ENCODE measurements around the gene KRT8. TPM values are rescaled to one million over a fixed set of nuclear protein-coding genes. Genes with fewer than 3 reads are reported as not detected.

KRT8 gene
- total and polyA plus RNA-seq, 10 of the 15 experiments (the other 5 are each of a cell fraction or from before 2014, with no cell fraction given), result 0.11 to 5.6 (median 0.37) TPM; not detected in 1

DNA sequence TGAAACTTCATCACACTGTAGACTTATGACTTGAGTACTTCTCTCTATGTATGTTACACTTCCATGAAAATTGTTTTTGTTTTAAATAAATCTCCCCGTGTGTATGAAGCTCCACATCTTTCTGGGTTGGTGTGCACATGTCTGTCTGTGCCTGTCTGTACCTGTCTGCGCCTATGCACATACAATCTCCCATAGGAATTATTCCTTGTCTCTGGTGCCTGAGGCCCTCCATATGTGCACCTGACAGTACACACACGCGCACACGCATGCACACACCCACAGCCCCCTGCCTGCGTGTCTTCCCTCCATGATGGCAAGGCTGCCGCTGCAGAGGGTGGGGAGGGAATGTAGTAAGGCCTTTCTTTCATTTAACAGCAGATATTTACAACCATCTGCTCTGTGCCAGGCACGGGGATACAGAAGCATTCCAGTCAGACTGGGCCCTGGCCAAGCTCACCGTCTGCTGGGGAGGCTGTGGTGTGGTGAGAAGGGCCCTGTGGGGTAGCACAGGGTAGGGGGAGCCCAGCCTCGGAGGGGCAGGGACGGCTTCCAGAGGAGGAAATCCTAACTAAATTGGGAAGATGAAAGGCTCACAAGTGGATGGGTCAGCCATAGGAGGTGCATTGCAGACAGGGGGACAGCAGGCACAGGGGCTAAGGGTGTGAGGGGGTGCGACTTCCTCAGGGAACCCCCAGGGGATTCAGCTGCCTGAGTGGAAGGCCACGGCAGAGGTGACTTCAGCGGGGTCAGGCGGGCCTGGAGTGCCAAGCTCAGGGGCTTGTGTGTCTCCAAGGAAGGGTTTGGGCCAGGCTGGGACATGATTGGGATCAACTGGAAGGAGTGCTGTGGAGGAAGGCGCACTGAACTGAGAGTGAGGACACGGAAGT, 26.1 kb downstream of the KRT8 start:
- DNase-seq (ENCODE audit: low read depth, low spot score), result no peak
- RAD21 ChIA-PET (ENCODE audit: unreplicated experiment), result interaction anchor here (0.7 to 1.2 kb wide), 4 partner anchors 9 to 506 kb away, joined by 3 to 4 read pairs (median 3); no protein-coding TSS in a partner anchor
- ATAC-seq, result no peak
- H3K9me3 ChIP-seq (replicated peaks; ENCODE audit: control insufficient read depth, insufficient read depth, low read length), result no peaks in the 10 kb centered on the region
- H3K27ac ChIP-seq (ENCODE audit: control insufficient read depth, insufficient read depth), result no peak overlapping the region
- no peaks in the 10 kb centered on the region for H3K4me1 ChIP-seq (ENCODE audit: control insufficient read depth, insufficient read depth, low read length)
- POLR2A ChIA-PET, result no interaction called here
- BruUV-seq (replicated peaks), result no TSS peak
- WGBS (ENCODE audit: insufficient coverage, insufficient replicate concordance, low lambda C conversion rate, missing lambda C conversion rate), result 39% methylated on average over 17 of the region's 17 CpGs
- in situ Hi-C loops (cut with MboI) (loop anchor here (5.0 kb wide), 1 partner anchor 496 kb away; no protein-coding TSS in a partner anchor), intact Hi-C loops (cut with micrococcal nuclease; ENCODE audit: unreplicated experiment) (loop anchor here (1.0 to 5.0 kb wide), 2 partner anchors 295 to 721 kb away; no protein-coding TSS in a partner anchor)
- no peaks in the 10 kb centered on the region for H4K20me1 ChIP-seq (ENCODE audit: control insufficient read depth, insufficient read depth)
- CTCF ChIA-PET, result interaction anchor here (0.6 to 14.7 kb wide), 23 partner anchors 62 to 853 kb away, joined by 3 to 418 read pairs (median 4); no protein-coding TSS in a partner anchor
- no peaks in the 10 kb centered on the region for H3K36me3 ChIP-seq (ENCODE audit: control insufficient read depth in 2 of 2, insufficient read depth in 2 of 2, low read length in 1 of 2)
- H3K4me2 ChIP-seq (ENCODE audit: control insufficient read depth, insufficient read depth), result no peak overlapping the region
- H3K79me2 ChIP-seq (ENCODE audit: control insufficient read depth, insufficient read depth, low read length), result no peaks in the 10 kb centered on the region
- no peak overlapping the region for H3K9ac ChIP-seq (ENCODE audit: control insufficient read depth, insufficient read depth, low read length)
- TF ChIP-seq CBFB (IDR thresholded peaks at IDR 0.05; ENCODE audit: low read depth) (no peak), POU2F2 (IDR thresholded peaks at IDR 0.05; ENCODE audit: borderline replicate concordance, low read depth, low read length) (no peak), TCF12 (IDR thresholded peaks at IDR 0.05; ENCODE audit: low read depth, low read length) (no peak), RAD21 (IDR thresholded peaks at IDR 0.05; ENCODE audit: insufficient read depth, low read depth, low read length) (no peak), RCOR1 (conservative IDR thresholded peaks at IDR 0.05; ENCODE audit: low read depth, low read length) (no peak), ZNF622 (IDR thresholded peaks at IDR 0.05) (no peak), SRF (IDR thresholded peaks at IDR 0.05; ENCODE audit: low read depth in 2 of 2, low read length in 2 of 2) (no peak), SREBF1 (IDR thresholded peaks at IDR 0.05; ENCODE audit: low read length) (no peak), ZSCAN29 (IDR thresholded peaks at IDR 0.05) (no peak), CHD2 (IDR thresholded peaks at IDR 0.05; ENCODE audit: borderline replicate concordance, low read depth, low read length) (no peak), ZBED1 (IDR thresholded peaks at IDR 0.05; ENCODE audit: borderline replicate concordance) (no peak), ZNF384 (IDR thresholded peaks at IDR 0.05; ENCODE audit: borderline replicate concordance, low read depth, low read length) (no peak)
- TF ChIP-seq, protein P1, sequence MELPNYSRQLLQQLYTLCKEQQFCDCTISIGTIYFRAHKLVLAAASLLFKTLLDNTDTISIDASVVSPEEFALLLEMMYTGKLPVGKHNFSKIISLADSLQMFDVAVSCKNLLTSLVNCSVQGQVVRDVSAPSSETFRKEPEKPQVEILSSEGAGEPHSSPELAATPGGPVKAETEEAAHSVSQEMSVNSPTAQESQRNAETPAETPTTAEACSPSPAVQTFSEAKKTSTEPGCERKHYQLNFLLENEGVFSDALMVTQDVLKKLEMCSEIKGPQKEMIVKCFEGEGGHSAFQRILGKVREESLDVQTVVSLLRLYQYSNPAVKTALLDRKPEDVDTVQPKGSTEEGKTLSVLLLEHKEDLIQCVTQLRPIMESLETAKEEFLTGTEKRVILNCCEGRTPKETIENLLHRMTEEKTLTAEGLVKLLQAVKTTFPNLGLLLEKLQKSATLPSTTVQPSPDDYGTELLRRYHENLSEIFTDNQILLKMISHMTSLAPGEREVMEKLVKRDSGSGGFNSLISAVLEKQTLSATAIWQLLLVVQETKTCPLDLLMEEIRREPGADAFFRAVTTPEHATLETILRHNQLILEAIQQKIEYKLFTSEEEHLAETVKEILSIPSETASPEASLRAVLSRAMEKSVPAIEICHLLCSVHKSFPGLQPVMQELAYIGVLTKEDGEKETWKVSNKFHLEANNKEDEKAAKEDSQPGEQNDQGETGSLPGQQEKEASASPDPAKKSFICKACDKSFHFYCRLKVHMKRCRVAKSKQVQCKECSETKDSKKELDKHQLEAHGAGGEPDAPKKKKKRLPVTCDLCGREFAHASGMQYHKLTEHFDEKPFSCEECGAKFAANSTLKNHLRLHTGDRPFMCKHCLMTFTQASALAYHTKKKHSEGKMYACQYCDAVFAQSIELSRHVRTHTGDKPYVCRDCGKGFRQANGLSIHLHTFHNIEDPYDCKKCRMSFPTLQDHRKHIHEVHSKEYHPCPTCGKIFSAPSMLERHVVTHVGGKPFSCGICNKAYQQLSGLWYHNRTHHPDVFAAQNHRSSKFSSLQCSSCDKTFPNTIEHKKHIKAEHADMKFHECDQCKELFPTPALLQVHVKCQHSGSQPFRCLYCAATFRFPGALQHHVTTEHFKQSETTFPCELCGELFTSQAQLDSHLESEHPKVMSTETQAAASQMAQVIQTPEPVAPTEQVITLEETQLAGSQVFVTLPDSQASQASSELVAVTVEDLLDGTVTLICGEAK (IDR thresholded peaks at IDR 0.05; ENCODE audit: borderline replicate concordance), result no peak
- peaks cover 0 to 2% of the 10 kb centered on the region in 2 experiments; a peak in 2 of 4 replicates for H3K27me3 ChIP-seq (replicated peaks in 1 of 2; ENCODE audit: control insufficient read depth in 2 of 2, insufficient read depth in 2 of 2, low read length in 1 of 2)
- FAIRE-seq, result no peak
- H2AFZ ChIP-seq (ENCODE audit: control insufficient read depth, low read depth, low read length), result no peak overlapping the region
- no peak overlapping the region for H3K4me3 ChIP-seq
- SMC1A ChIA-PET (ENCODE audit: uncharacterized antibody, unreplicated experiment), result interaction anchor here (0.7 to 1.0 kb wide), 2 partner anchors 294 to 506 kb away, joined by 3 read pairs; no protein-coding TSS in a partner anchor

Measured in GM12878 (cell line).